ENCODE data around the gene DYNC1H1. TPM values are rescaled to one million over a fixed set of nuclear protein-coding genes. Genes with fewer than 3 reads are reported as not detected.

Gene DYNC1H1
- total RNA-seq, 1 donor from 2014 or later: 662 TPM

- no peaks in the 10 kb centered on the region for H3K4me1 Mint-ChIP-seq (ENCODE audit: unreplicated experiment)
- no peaks in the 10 kb centered on the region for H3K27me3 Mint-ChIP-seq (ENCODE audit: unreplicated experiment)
- TF ChIP-seq, protein P1, sequence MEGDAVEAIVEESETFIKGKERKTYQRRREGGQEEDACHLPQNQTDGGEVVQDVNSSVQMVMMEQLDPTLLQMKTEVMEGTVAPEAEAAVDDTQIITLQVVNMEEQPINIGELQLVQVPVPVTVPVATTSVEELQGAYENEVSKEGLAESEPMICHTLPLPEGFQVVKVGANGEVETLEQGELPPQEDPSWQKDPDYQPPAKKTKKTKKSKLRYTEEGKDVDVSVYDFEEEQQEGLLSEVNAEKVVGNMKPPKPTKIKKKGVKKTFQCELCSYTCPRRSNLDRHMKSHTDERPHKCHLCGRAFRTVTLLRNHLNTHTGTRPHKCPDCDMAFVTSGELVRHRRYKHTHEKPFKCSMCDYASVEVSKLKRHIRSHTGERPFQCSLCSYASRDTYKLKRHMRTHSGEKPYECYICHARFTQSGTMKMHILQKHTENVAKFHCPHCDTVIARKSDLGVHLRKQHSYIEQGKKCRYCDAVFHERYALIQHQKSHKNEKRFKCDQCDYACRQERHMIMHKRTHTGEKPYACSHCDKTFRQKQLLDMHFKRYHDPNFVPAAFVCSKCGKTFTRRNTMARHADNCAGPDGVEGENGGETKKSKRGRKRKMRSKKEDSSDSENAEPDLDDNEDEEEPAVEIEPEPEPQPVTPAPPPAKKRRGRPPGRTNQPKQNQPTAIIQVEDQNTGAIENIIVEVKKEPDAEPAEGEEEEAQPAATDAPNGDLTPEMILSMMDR (IDR thresholded peaks at IDR 0.05; ENCODE audit: unreplicated experiment): no peak
- DNase-seq (ENCODE audit: low spot score): no peak
- no peak overlapping the region for H3K27ac Mint-ChIP-seq (ENCODE audit: unreplicated experiment)
- no peak overlapping the region for H3K4me3 Mint-ChIP-seq (ENCODE audit: unreplicated experiment)
- peaks cover 4% of the 10 kb centered on the region for H3K36me3 Mint-ChIP-seq (ENCODE audit: low read depth, unreplicated experiment)
- no peaks in the 10 kb centered on the region for H3K9me3 Mint-ChIP-seq (ENCODE audit: unreplicated experiment)
These were observed 37.8 kb upstream of the DYNC1H1 start for GRCh38 chr14:101926620-101927019.

GRCh38 chr14:101927859-101928258 is 36.5 kb upstream of the DYNC1H1 start:
- Mint-ChIP-seq H3K27ac (ENCODE audit: unreplicated experiment) (no peak overlapping the region), H3K27me3 (ENCODE audit: unreplicated experiment) (no peaks in the 10 kb centered on the region), H3K36me3 (ENCODE audit: low read depth, unreplicated experiment) (no peaks in the 10 kb centered on the region), H3K4me3 (ENCODE audit: unreplicated experiment) (no peak overlapping the region), H3K9me3 (ENCODE audit: unreplicated experiment) (no peaks in the 10 kb centered on the region), H3K4me1 (ENCODE audit: unreplicated experiment) (no peaks in the 10 kb centered on the region)
- TF ChIP-seq, protein P1 (IDR thresholded peaks at IDR 0.05; ENCODE audit: unreplicated experiment): no peak
- no peak for DNase-seq (ENCODE audit: low spot score)

DNA sequence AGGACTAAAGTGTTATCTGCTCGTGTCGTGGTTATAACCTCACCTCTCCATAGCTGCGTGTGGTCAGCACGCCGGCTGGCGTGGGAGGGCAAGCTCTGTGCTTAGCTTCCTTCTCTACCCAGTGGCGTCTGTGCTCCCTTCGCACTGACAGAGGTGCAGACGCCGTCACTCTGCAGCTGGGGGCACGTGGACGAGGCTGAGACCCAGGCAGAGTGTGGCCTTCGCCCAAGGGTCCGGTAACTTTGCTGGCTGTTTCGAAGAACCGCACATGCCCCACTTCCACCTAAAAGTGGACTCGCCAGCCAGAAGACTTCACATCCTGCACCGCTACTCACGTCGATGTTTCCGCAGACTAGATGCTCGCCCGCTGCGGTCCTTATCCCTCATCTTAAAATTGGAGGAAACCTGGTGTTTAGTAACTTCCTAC is 35.9 kb upstream of the DYNC1H1 start:
- Mint-ChIP-seq H3K9me3 (ENCODE audit: unreplicated experiment) (no peaks in the 10 kb centered on the region), H3K36me3 (ENCODE audit: low read depth, unreplicated experiment) (no peaks in the 10 kb centered on the region), H3K4me1 (ENCODE audit: unreplicated experiment) (no peaks in the 10 kb centered on the region), H3K4me3 (ENCODE audit: unreplicated experiment) (no peak overlapping the region), H3K27ac (ENCODE audit: unreplicated experiment) (no peak overlapping the region), H3K27me3 (ENCODE audit: unreplicated experiment) (no peaks in the 10 kb centered on the region)
- TF ChIP-seq, protein P1 (IDR thresholded peaks at IDR 0.05; ENCODE audit: unreplicated experiment): no peak
- no peak for DNase-seq (ENCODE audit: low spot score)

DNA sequence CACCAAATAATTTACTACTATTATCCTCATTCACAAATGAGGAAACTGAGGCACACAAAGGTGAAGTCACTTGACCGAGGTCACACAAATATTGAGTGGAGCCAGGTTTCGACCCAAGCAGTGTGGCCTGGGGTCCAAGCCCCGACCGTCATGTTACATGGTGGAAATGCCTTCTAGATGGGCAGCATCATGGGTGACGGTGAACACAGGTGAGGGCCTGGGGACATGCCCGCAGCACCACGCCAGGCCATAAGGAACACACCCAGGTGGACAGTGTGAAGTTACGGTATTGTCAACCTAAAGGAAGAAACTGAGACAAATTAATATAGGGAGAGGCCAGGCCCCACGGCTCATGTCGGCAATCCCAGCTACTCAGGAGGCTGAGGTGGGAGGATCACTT is 35.3 kb upstream of the DYNC1H1 start:
- Mint-ChIP-seq H3K9me3 (ENCODE audit: unreplicated experiment) (no peaks in the 10 kb centered on the region), H3K4me1 (ENCODE audit: unreplicated experiment) (no peaks in the 10 kb centered on the region), H3K4me3 (ENCODE audit: unreplicated experiment) (no peak overlapping the region), H3K36me3 (ENCODE audit: low read depth, unreplicated experiment) (no peaks in the 10 kb centered on the region), H3K27me3 (ENCODE audit: unreplicated experiment) (no peaks in the 10 kb centered on the region), H3K27ac (ENCODE audit: unreplicated experiment) (no peak overlapping the region)
- no peak for DNase-seq (ENCODE audit: low spot score)
- TF ChIP-seq, protein P1 (IDR thresholded peaks at IDR 0.05; ENCODE audit: unreplicated experiment): no peak

DNA sequence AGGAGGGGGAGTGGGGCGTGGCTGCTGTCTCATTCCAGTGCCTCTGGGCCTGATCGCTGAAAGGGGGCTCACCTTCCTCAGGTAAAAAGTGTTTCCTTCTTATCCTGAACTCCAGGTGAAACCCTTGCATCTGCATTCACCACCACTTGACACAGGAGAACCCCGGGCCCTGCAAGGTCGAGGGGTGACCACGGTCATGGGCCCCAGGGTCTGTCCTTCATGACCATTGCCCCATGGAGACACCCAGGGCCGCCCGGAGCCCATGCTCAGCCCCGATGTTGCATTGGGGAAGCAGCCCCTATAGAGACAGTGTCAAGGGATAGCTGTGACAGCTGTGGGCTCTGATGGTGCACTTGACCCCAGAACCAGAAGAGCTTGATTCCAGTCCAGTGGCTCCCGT is 34.4 kb upstream of the DYNC1H1 start:
- no peaks in the 10 kb centered on the region for H3K27me3 Mint-ChIP-seq (ENCODE audit: unreplicated experiment)
- no peak overlapping the region for H3K27ac Mint-ChIP-seq (ENCODE audit: unreplicated experiment)
- H3K4me3 Mint-ChIP-seq (ENCODE audit: unreplicated experiment): no peak overlapping the region
- TF ChIP-seq, protein P1 (IDR thresholded peaks at IDR 0.05; ENCODE audit: unreplicated experiment): no peak
- no peaks in the 10 kb centered on the region for H3K4me1 Mint-ChIP-seq (ENCODE audit: unreplicated experiment)
- no peak for DNase-seq (ENCODE audit: low spot score)
- H3K9me3 Mint-ChIP-seq (ENCODE audit: unreplicated experiment): no peaks in the 10 kb centered on the region
- H3K36me3 Mint-ChIP-seq (ENCODE audit: low read depth, unreplicated experiment): no peaks in the 10 kb centered on the region

Measured in endothelial cell (in vitro differentiated cells).